Measurements from ENCODE around the gene TTC34.
"Not testable (repeated sequence)": the region's sequence is repeated elsewhere in the genome, so short reads cannot be mapped to it uniquely, and the experiment has no call there.

The TTC34 gene

GRCh38 chr1:2803086-2803930 is 1.8 kb upstream of the TTC34 start:
- no peak for TF ChIP-seq POLR2A (IDR thresholded peaks at IDR 0.05; ENCODE audit: low read depth, low read length)
- DNase-seq (ENCODE audit: insufficient read length, low spot score) (no peak), FAIRE-seq (no peak)

GRCh38 chr1:2802421-2802961 is 998 bp upstream of the TTC34 start:
- DNase-seq (ENCODE audit: insufficient read length, low spot score), result no peak
- TF ChIP-seq POLR2A (IDR thresholded peaks at IDR 0.05; ENCODE audit: low read depth, low read length), result no peak

GRCh38 chr1:2801046-2801445 is 447 bp downstream of the TTC34 start:
- TF ChIP-seq POLR2A (IDR thresholded peaks at IDR 0.05; ENCODE audit: low read depth, low read length), result no peak
- DNase-seq (ENCODE audit: insufficient read length, low spot score) (no peak), FAIRE-seq (no peak)

More at GRCh38 chr1:2802421-2802961, 998 bp upstream of the TTC34 start:
- FAIRE-seq, result no peak

- FAIRE-seq (no peak), DNase-seq (ENCODE audit: insufficient read length, low spot score) (no peak)
- no peak for TF ChIP-seq POLR2A (IDR thresholded peaks at IDR 0.05; ENCODE audit: low read depth, low read length)
Measured at GRCh38 chr1:2800664-2801045, 838 bp downstream of the TTC34 start.

GRCh38 chr1:2799811-2800663 is 1.5 kb downstream of the TTC34 start:
- no peak for TF ChIP-seq POLR2A (IDR thresholded peaks at IDR 0.05; ENCODE audit: low read depth, low read length)
- DNase-seq (ENCODE audit: insufficient read length, low spot score) (no peak), FAIRE-seq (no peak)

- not testable (repeated sequence) for FAIRE-seq; DNase-seq (ENCODE audit: insufficient read length, low spot score)
Measured at GRCh38 chr1:2798958-2799357, 2.5 kb downstream of the TTC34 start.

GRCh38 chr1:2797741-2798016 is 3.8 kb downstream of the TTC34 start:
- no peak for TF ChIP-seq POLR2A (IDR thresholded peaks at IDR 0.05; ENCODE audit: low read depth, low read length)
- DNase-seq (ENCODE audit: insufficient read length, low spot score) (no peak), FAIRE-seq (no peak)

- TF ChIP-seq POLR2A (IDR thresholded peaks at IDR 0.05; ENCODE audit: low read depth, low read length), result no peak
- FAIRE-seq, result no peak
- no peak for DNase-seq (ENCODE audit: insufficient read length, low spot score)
Measured at GRCh38 chr1:2796890-2797740, 4.4 kb downstream of the TTC34 start.

GRCh38 chr1:2795926-2796325 is 5.6 kb downstream of the TTC34 start:
- no peak for DNase-seq (ENCODE audit: insufficient read length, low spot score)
- TF ChIP-seq POLR2A (IDR thresholded peaks at IDR 0.05; ENCODE audit: low read depth, low read length), result no peak
- no peak for FAIRE-seq

GRCh38 chr1:2791027-2791760 is 10.3 kb downstream of the TTC34 start:
- DNase-seq (ENCODE audit: insufficient read length, low spot score), result no peak
- no peak for FAIRE-seq
- TF ChIP-seq POLR2A (IDR thresholded peaks at IDR 0.05; ENCODE audit: low read depth, low read length), result no peak

GRCh38 chr1:2789986-2790581 is 11.4 kb downstream of the TTC34 start:
- no peak for TF ChIP-seq POLR2A (IDR thresholded peaks at IDR 0.05; ENCODE audit: low read depth, low read length)
- DNase-seq (ENCODE audit: insufficient read length, low spot score) (no peak), FAIRE-seq (no peak)

GRCh38 chr1:2789164-2789985 is 12.1 kb downstream of the TTC34 start:
- DNase-seq (ENCODE audit: insufficient read length, low spot score) (no peak), FAIRE-seq (no peak)

More at GRCh38 chr1:2789164-2789985, 12.1 kb downstream of the TTC34 start:
- TF ChIP-seq POLR2A (IDR thresholded peaks at IDR 0.05; ENCODE audit: low read depth, low read length), result no peak

Measured in H54 (cell line).